Measurements from ENCODE around the gene NDUFB6. TPM values are rescaled to one million over a fixed set of nuclear protein-coding genes. Genes with fewer than 3 reads are reported as not detected.
"Not testable (repeated sequence)": the region's sequence is repeated elsewhere in the genome, so short reads cannot be mapped to it uniquely, and the experiment has no call there.

The NDUFB6 gene
- total RNA-seq, 1 donor from 2014 or later: 43.2 TPM

- DNase-seq: no peak
Observed at GRCh38 chr9:32570262-32570661, 2.7 kb downstream of the NDUFB6 start.

GRCh38 chr9:32566770-32567169, 6.2 kb downstream of the NDUFB6 start:
- DNase-seq: no peak

- DNase-seq: no peak
Observed at GRCh38 chr9:32565967-32566366, 7.0 kb downstream of the NDUFB6 start.

GRCh38 chr9:32558408-32558934, 14.5 kb downstream of the NDUFB6 start:
- no peak for DNase-seq

GRCh38 chr9:32554591-32554990, 18.4 kb downstream of the NDUFB6 start:
- no peak for DNase-seq

- DNase-seq: no peak
Observed at GRCh38 chr9:32554107-32554506, 18.9 kb downstream of the NDUFB6 start.

- DNase-seq: peak; percentile 92
Observed at GRCh38 chr9:32552172-32552872, 20.6 kb downstream of the NDUFB6 start, which contains the start of the genes SMIM27 and TOPORS. Gene SMIM27 (plus strand): TSS chr9:32552327. CDS start chr9:32552435, 108 bp downstream. Gene TOPORS (minus strand): TSS chr9:32552586. CDS start chr9:32552436, 150 bp downstream.

- DNase-seq: no peak
Observed at GRCh38 chr9:32551276-32552051, 21.5 kb downstream of the NDUFB6 start.

- DNase-seq: peak; percentile 89
Observed at GRCh38 chr9:32550562-32551275, 22.2 kb downstream of the NDUFB6 start.

GRCh38 chr9:32550150-32550561, 22.8 kb downstream of the NDUFB6 start:
- peak; percentile 8 for DNase-seq

- not testable (repeated sequence) for DNase-seq
Observed at GRCh38 chr9:32548213-32548612, 24.7 kb downstream of the NDUFB6 start.

GRCh38 chr9:32545884-32546283, 27.1 kb downstream of the NDUFB6 start:
- DNase-seq: no peak

- DNase-seq: no peak
Observed at GRCh38 chr9:32543047-32543446, 29.9 kb downstream of the NDUFB6 start.

- no peak for DNase-seq
Observed at GRCh38 chr9:32533816-32534215, 39.1 kb downstream of the NDUFB6 start.

GRCh38 chr9:32533336-32533735, 39.6 kb downstream of the NDUFB6 start:
- DNase-seq: no peak

GRCh38 chr9:32526707-32527048, 46.3 kb downstream of the NDUFB6 start:
- no peak for DNase-seq

- DNase-seq: peak; percentile 81
Observed at GRCh38 chr9:32526041-32526706, 46.8 kb downstream of the NDUFB6 start, which contains the start of gene RIGI. Gene RIGI (minus strand): TSS chr9:32526196. CDS start chr9:32526166, 30 bp downstream.

- DNase-seq: no peak
Observed at GRCh38 chr9:32525709-32526030, 47.3 kb downstream of the NDUFB6 start.

GRCh38 chr9:32524892-32525708, 47.9 kb downstream of the NDUFB6 start:
- DNase-seq: no peak

- DNase-seq: not testable (repeated sequence)
Observed at GRCh38 chr9:32524558-32524891, 48.4 kb downstream of the NDUFB6 start.

GRCh38 chr9:32523910-32524309, 49.0 kb downstream of the NDUFB6 start:
- no peak for DNase-seq

All from occipital lobe (tissue), 2 donors.